Adrenal gland (tissue), 5 donors: ENCODE measurements around the gene GLIS1.

ENCODE experiments used
- POLR2A ChIP-seq, 2 donors: fragments of 450-650 bp; IDR thresholded peaks; one replicate each; pipeline ENCODE4 v1.6.1; 2017; ENCODE audit warnings: antibody characterized with exemption in 2 of 2, mild to moderate bottlenecking in 2 of 2, moderate library complexity in 1 of 2
- TF ChIP-seq, protein P1 (sequence below), 6 experiments: fragments of 450-650 bp in 4 of 6; fragments of 200-600 bp in 2 of 6; sonication (generic) in 1 of 6; IDR thresholded peaks; 1 replicate in 5 of 6; 2 replicates in 1 of 6; pipeline versions ENCODE4 v1.5.1 to v1.8.0; 2016 to 2021; ENCODE audit warnings: antibody characterized with exemption in 6 of 6, mild to moderate bottlenecking in 2 of 6, moderate library complexity in 1 of 6
- donor health status: DM: no; HTN: no; CAD: no.

DNA sequence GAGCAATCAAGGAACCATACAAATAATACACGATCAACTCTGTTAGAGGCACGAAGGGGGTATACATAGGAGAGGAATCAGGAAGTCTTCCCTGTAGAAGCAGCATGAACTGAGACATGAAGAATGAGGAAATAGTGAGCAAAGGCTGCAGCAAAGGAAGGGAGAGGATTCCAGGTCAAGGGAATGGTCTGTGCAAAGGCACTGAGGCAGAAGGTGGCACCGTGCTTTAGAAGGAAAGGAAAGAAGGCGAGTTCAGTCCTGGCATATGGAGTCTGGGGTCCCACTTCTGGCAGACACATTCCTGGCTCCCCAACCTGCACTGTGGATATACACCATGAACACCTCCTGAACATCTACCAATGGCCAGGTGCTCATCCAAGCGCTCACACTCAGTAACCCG lies 56.1 kb downstream of the GLIS1 start:
- TF ChIP-seq, protein P1, sequence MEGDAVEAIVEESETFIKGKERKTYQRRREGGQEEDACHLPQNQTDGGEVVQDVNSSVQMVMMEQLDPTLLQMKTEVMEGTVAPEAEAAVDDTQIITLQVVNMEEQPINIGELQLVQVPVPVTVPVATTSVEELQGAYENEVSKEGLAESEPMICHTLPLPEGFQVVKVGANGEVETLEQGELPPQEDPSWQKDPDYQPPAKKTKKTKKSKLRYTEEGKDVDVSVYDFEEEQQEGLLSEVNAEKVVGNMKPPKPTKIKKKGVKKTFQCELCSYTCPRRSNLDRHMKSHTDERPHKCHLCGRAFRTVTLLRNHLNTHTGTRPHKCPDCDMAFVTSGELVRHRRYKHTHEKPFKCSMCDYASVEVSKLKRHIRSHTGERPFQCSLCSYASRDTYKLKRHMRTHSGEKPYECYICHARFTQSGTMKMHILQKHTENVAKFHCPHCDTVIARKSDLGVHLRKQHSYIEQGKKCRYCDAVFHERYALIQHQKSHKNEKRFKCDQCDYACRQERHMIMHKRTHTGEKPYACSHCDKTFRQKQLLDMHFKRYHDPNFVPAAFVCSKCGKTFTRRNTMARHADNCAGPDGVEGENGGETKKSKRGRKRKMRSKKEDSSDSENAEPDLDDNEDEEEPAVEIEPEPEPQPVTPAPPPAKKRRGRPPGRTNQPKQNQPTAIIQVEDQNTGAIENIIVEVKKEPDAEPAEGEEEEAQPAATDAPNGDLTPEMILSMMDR (IDR thresholded peaks at IDR 0.05): no peak
- no peak for TF ChIP-seq POLR2A (IDR thresholded peaks at IDR 0.05)
